PFSK-1 (cell line): ENCODE data around the gene DNTT.

ENCODE experiments used
- FOXP2 ChIP-seq: optimal IDR thresholded peaks from 2 replicates; pipeline ENCODE3; 2011; ENCODE audit warnings: borderline replicate concordance, control low read depth, inconsistent platforms; ENCODE audit not compliant: insufficient read depth; ENCODE audit errors: extremely low read length, extremely low read depth
- POLR2AphosphoS5 ChIP-seq: IDR thresholded peaks from 2 replicates; pipeline ENCODE4 v1.6.1; 2012; ENCODE audit warnings: low read depth, mild to moderate bottlenecking, control low read depth, low read length, moderate library complexity
- SIN3A ChIP-seq: IDR thresholded peaks from 2 replicates; pipeline ENCODE4 v1.6.1; 2012; ENCODE audit warnings: mild to moderate bottlenecking, low read length, moderate library complexity, borderline replicate concordance; ENCODE audit not compliant: insufficient read depth
- TAF1 ChIP-seq: IDR thresholded peaks from 2 replicates; pipeline ENCODE4 v1.6.1; 2012; ENCODE audit warnings: low read length, control low read depth, borderline replicate concordance; ENCODE audit not compliant: insufficient read depth
- TF ChIP-seq, protein P1 (sequence below), 2 experiments: IDR thresholded peaks; 2 replicates each; pipeline versions ENCODE4 v1.6.1 to v1.8.0; 2011 to 2012; ENCODE audit warnings: low read depth in 2 of 2, low read length in 2 of 2, control low read depth in 1 of 2, inconsistent platforms in 1 of 2, mild to moderate bottlenecking in 1 of 2, moderate library complexity in 1 of 2; ENCODE audit not compliant: insufficient read depth in 1 of 2

DNTT gene

GRCh38 chr10:96374985-96375830 lies 71.0 kb downstream of the DNTT start:
- TF ChIP-seq POLR2AphosphoS5 (no peak), FOXP2 (peak; percentile 35)

GRCh38 chr10:96376483-96376882 lies 72.2 kb downstream of the DNTT start:
- no peak for TF ChIP-seq POLR2AphosphoS5
- TF ChIP-seq FOXP2 = no peak
- TF ChIP-seq, protein P1, sequence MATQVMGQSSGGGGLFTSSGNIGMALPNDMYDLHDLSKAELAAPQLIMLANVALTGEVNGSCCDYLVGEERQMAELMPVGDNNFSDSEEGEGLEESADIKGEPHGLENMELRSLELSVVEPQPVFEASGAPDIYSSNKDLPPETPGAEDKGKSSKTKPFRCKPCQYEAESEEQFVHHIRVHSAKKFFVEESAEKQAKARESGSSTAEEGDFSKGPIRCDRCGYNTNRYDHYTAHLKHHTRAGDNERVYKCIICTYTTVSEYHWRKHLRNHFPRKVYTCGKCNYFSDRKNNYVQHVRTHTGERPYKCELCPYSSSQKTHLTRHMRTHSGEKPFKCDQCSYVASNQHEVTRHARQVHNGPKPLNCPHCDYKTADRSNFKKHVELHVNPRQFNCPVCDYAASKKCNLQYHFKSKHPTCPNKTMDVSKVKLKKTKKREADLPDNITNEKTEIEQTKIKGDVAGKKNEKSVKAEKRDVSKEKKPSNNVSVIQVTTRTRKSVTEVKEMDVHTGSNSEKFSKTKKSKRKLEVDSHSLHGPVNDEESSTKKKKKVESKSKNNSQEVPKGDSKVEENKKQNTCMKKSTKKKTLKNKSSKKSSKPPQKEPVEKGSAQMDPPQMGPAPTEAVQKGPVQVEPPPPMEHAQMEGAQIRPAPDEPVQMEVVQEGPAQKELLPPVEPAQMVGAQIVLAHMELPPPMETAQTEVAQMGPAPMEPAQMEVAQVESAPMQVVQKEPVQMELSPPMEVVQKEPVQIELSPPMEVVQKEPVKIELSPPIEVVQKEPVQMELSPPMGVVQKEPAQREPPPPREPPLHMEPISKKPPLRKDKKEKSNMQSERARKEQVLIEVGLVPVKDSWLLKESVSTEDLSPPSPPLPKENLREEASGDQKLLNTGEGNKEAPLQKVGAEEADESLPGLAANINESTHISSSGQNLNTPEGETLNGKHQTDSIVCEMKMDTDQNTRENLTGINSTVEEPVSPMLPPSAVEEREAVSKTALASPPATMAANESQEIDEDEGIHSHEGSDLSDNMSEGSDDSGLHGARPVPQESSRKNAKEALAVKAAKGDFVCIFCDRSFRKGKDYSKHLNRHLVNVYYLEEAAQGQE (IDR thresholded peaks at IDR 0.05; ENCODE audit: insufficient read depth in 1 of 2, low read depth in 2 of 2, low read length in 2 of 2) = no peak
- no peak for TF ChIP-seq SIN3A
- no peak for TF ChIP-seq TAF1

- TF ChIP-seq SIN3A (no peak), TAF1 (no peak), POLR2AphosphoS5 (no peak), FOXP2 (no peak)
- TF ChIP-seq, protein P1 (IDR thresholded peaks at IDR 0.05; ENCODE audit: insufficient read depth in 1 of 2, low read depth in 2 of 2, low read length in 2 of 2) = no peak
These were observed 73.6 kb downstream of the DNTT start for GRCh38 chr10:96377816-96378294.

- TF ChIP-seq, protein P1 (IDR thresholded peaks at IDR 0.05; ENCODE audit: insufficient read depth in 1 of 2, low read depth in 2 of 2, low read length in 2 of 2) = no peak
- no peak for TF ChIP-seq TAF1
- no peak for TF ChIP-seq FOXP2
- TF ChIP-seq SIN3A = no peak
- no peak for TF ChIP-seq POLR2AphosphoS5
These were observed 74.5 kb downstream of the DNTT start for GRCh38 chr10:96378741-96379140.

DNA sequence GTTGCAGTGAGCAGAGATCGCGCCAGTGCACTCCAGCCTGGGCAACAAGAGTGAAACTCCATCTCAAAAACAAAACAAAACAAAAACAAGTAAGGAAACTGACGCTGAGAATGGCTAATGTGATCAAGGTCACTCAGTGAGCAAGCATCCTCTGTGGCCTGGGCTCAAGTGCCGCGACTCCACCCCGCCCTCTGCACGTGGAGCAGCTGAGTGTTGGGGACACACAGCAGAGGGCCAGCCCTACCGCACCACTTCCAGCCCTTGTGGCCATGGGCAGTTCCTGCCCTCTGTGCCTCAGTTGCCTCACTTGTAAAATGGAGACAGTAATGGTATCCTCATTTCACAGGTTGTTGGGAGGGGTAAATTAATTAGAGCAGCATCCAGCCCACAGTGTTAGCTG lies 75.5 kb downstream of the DNTT start:
- TF ChIP-seq SIN3A (no peak), POLR2AphosphoS5 (no peak), TAF1 (no peak), FOXP2 (no peak)
- TF ChIP-seq, protein P1 (IDR thresholded peaks at IDR 0.05; ENCODE audit: insufficient read depth in 1 of 2, low read depth in 2 of 2, low read length in 2 of 2) = no peak
